HepG2 (cell line): ENCODE results near the gene DCST2. TPM values are rescaled to one million over a fixed set of nuclear protein-coding genes. Genes with fewer than 3 reads are reported as not detected.

ENCODE experiments used
- ATAD3A ChIP-seq: sonication (generic); formaldehyde crosslinking; IDR thresholded peaks from 2 replicates; pipeline ENCODE4 v1.4.0; 2020; ENCODE audit warnings: missing genetic modification reagents
- CBFB ChIP-seq: sonication (generic); formaldehyde crosslinking; IDR thresholded peaks from 2 replicates; pipeline ENCODE4 v1.4.0; 2020; ENCODE audit warnings: missing genetic modification reagents
- HMG20B ChIP-seq: conservative IDR thresholded peaks from 2 replicates; pipeline ENCODE4 v1.6.1; 2016; ENCODE audit warnings: missing genetic modification reagents, missing compliant biosample characterization
- HNF1B ChIP-seq: sonication (generic); formaldehyde crosslinking; IDR thresholded peaks from 2 replicates; pipeline ENCODE4 v1.5.1; 2020; ENCODE audit warnings: mild to moderate bottlenecking, moderate library complexity, missing genetic modification reagents
- ISX ChIP-seq: sonication (generic); formaldehyde crosslinking; conservative IDR thresholded peaks from 2 replicates; pipeline ENCODE4 v1.5.0; 2020; ENCODE audit warnings: missing genetic modification reagents
- PATZ1 ChIP-seq: sonication (generic); formaldehyde crosslinking; IDR thresholded peaks from 2 replicates; pipeline ENCODE4 v1.4.0; 2020; ENCODE audit warnings: missing genetic modification reagents
- SNAPC4 ChIP-seq: sonication (generic); formaldehyde crosslinking; IDR thresholded peaks from 2 replicates; pipeline ENCODE4 v1.4.0; 2020; ENCODE audit warnings: mild to moderate bottlenecking, missing genetic modification reagents
- TCF7L2 ChIP-seq: IDR thresholded peaks from 2 replicates; pipeline ENCODE4 v1.6.1; 2011; ENCODE audit warnings: mild to moderate bottlenecking, low read depth, low read length, moderate library complexity
- TFDP2 ChIP-seq: sonication (generic); formaldehyde crosslinking; IDR thresholded peaks from 2 replicates; pipeline ENCODE4 v1.4.0; 2020; ENCODE audit warnings: missing genetic modification reagents
- TP53 ChIP-seq: sonication (generic); formaldehyde crosslinking; conservative IDR thresholded peaks from 2 replicates; pipeline ENCODE4 v1.4.0; 2020; ENCODE audit warnings: missing genetic modification reagents
- ZBTB7A ChIP-seq: sonication (generic); formaldehyde crosslinking; IDR thresholded peaks from 2 replicates; pipeline ENCODE4 v1.8.0; 2022; ENCODE audit warnings: mild to moderate bottlenecking, missing genetic modification reagents
- ZGPAT ChIP-seq: IDR thresholded peaks from 2 replicates; pipeline ENCODE4 v1.6.1; 2016; ENCODE audit warnings: mild to moderate bottlenecking
- ZNF263 ChIP-seq: sonication (generic); formaldehyde crosslinking; IDR thresholded peaks from 2 replicates; pipeline ENCODE4 v1.4.0; 2020; ENCODE audit warnings: missing genetic modification reagents
- ZNF30 ChIP-seq: sonication (generic); formaldehyde crosslinking; IDR thresholded peaks from 2 replicates; pipeline ENCODE4 v1.5.0; 2020; ENCODE audit warnings: mild to moderate bottlenecking, missing genetic modification reagents
- ZNF546 ChIP-seq: sonication (generic); formaldehyde crosslinking; conservative IDR thresholded peaks from 2 replicates; pipeline ENCODE4 v1.8.1; 2023; ENCODE audit warnings: mild to moderate bottlenecking, missing genetic modification reagents
- ZNF777 ChIP-seq: sonication (generic); formaldehyde crosslinking; IDR thresholded peaks from 2 replicates; pipeline ENCODE4 v1.4.0; 2020; ENCODE audit warnings: missing genetic modification reagents
- polyA plus RNA-seq, 8 experiments: library from polyadenylated mRNA; depleted of rRNA in 3 of 8; stranded (reverse) in 7 of 8; unstranded in 1 of 8; fragments of >200 nt; fragmentation: Illumina TruSeq in 4 of 8; extraction: Trizol in 4 of 8; gene quantifications; 2 replicates each; pipeline versions ENCODE4 v1.2.1 to v1.2.3, GENCODE V29; 2011 to 2016; ENCODE audit warnings: low read depth in 4 of 8, missing spikeins in 1 of 8, mixed read lengths in 1 of 8; ENCODE audit not compliant: insufficient read depth in 1 of 8
- total RNA-seq, 5 experiments: library from RNA; depleted of rRNA; stranded (reverse); fragments of >200 nt; fragmentation: Illumina TruSeq; extraction: Trizol; gene quantifications; 2 replicates each; pipeline ENCODE4 v1.2.3, GENCODE V29; 2016; ENCODE audit warnings: low read depth in 1 of 5

DCST2 gene
- total and polyA plus RNA-seq, 2 of the 13 experiments (the other 11 are each of a cell fraction or from before 2014, with no cell fraction given), result 0.74 TPM; not detected in 1

- TF ChIP-seq SNAPC4 (CRISPR knock-in tag) (no peak), HMG20B (CRISPR knock-in tag) (no peak), TCF7L2 (no peak), TFDP2 (CRISPR knock-in tag) (0 out of 2 replicates have a peak, but pooled peaks have one; percentile 22), ZGPAT (CRISPR knock-in tag) (0 out of 2 replicates have a peak, but pooled peaks have one; percentile 6), ZBTB7A (CRISPR knock-in tag) (peak; percentile 46; the same call in 1 of the 2 replicates), ISX (CRISPR knock-in tag) (no peak), HNF1B (CRISPR knock-in tag) (0 out of 2 replicates have a peak, but pooled peaks have one; percentile 32), ZNF263 (CRISPR knock-in tag) (0 out of 2 replicates have a peak, but pooled peaks have one; percentile 35), ZNF30 (CRISPR knock-in tag) (no peak), CBFB (CRISPR knock-in tag) (peak; percentile 62), ATAD3A (CRISPR knock-in tag) (no peak), PATZ1 (peak; percentile 56), ZNF546 (CRISPR knock-in tag) (0 out of 2 replicates have a peak, but pooled peaks have one; percentile 33), ZNF777 (CRISPR knock-in tag) (0 out of 2 replicates have a peak, but pooled peaks have one; percentile 56), TP53 (no peak)
These were observed 29.3 kb upstream of the DCST2 start (continued) for GRCh38 chr1:155062702-155063411.
